Measurements from ENCODE around the gene SMNDC1. TPM values are rescaled to one million over a fixed set of nuclear protein-coding genes. Genes with fewer than 3 reads are reported as not detected.
"Not testable (repeated sequence)": the region's sequence is repeated elsewhere in the genome, so short reads cannot be mapped to it uniquely, and the experiment has no call there.

Gene SMNDC1
- total RNA-seq, 6 experiments from 2014 or later: 5.1 to 13.3 (median 9.1) TPM

DNA sequence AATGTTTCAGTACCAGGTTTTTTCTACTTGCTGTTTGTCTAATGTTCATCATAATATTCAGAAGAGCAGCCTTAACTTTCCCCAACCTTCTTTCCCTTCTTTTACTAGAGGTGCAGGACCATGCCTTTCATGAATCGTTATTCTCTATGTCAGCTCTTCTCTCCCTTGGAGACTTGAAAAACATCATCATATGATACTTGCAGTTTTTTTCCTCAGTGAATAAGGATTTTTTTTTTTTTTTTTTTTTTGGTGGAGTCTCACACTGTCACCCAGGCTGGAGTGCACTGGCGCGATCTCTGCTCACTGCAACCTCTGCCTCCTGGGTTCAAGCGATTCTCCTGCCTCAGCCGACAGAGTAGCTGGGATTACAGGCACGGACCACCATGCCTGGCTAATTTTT, 30.1 kb downstream of the SMNDC1 start:
- 87% methylated on average over 5 of the region's 6 CpGs for WGBS (ENCODE audit: insufficient coverage, low coverage, low lambda C conversion rate, missing lambda C conversion rate)
- H3K4me3 ChIP-seq: no peak overlapping the region
- no peak for DNase-seq
- H3K27ac ChIP-seq: no peak overlapping the region
- no peak for ATAC-seq
- H3K36me3 ChIP-seq: no peaks in the 10 kb centered on the region
- intact Hi-C loops (cut with DNase I): loop anchor here in 1 of 2 donors (10.0 kb wide), 2 partner anchors 50 to 130 kb away; no protein-coding TSS in a partner anchor
- H3K9me3 ChIP-seq: no peaks in the 10 kb centered on the region
- H3K27me3 ChIP-seq: no peaks in the 10 kb centered on the region
- no peak for TF ChIP-seq POLR2A (IDR thresholded peaks at IDR 0.05)
- TF ChIP-seq, protein P1, sequence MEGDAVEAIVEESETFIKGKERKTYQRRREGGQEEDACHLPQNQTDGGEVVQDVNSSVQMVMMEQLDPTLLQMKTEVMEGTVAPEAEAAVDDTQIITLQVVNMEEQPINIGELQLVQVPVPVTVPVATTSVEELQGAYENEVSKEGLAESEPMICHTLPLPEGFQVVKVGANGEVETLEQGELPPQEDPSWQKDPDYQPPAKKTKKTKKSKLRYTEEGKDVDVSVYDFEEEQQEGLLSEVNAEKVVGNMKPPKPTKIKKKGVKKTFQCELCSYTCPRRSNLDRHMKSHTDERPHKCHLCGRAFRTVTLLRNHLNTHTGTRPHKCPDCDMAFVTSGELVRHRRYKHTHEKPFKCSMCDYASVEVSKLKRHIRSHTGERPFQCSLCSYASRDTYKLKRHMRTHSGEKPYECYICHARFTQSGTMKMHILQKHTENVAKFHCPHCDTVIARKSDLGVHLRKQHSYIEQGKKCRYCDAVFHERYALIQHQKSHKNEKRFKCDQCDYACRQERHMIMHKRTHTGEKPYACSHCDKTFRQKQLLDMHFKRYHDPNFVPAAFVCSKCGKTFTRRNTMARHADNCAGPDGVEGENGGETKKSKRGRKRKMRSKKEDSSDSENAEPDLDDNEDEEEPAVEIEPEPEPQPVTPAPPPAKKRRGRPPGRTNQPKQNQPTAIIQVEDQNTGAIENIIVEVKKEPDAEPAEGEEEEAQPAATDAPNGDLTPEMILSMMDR (IDR thresholded peaks at IDR 0.05): no peak
- H3K4me1 ChIP-seq: peaks cover 0 to 12% (median 4%) of the 10 kb centered on the region in 4 donors

DNA sequence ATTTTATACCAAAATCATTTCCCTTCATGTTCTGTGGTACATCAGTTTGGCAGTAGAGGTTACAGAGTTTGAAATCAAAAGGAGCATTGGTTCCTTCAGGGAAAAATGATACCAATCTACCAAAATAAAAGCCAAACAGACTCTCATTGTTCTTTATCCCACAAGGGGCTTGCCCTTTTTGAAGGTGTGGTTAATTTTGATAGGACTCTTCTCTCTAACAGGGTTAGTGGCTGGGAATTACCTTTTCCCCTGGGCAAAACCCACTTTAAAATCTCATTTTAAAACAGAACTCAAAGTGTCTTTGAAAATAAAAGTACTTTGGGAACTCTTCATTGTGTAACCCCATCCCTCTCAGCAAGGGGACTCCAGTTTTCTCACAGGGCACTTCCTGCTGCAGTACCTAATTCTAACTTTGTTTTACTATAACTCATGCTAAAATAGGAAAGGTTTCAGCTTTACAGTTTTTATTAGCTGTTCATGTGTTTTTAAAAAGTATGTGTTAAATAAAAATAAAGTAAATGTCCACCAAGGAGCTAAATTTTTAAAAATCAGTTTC, 30.6 kb downstream of the SMNDC1 start:
- H3K4me3 ChIP-seq: no peak overlapping the region
- no peaks in the 10 kb centered on the region for H3K36me3 ChIP-seq
- H3K27me3 ChIP-seq: no peaks in the 10 kb centered on the region
- ATAC-seq (no peak), DNase-seq (no peak)
- no peaks in the 10 kb centered on the region for H3K9me3 ChIP-seq
- intact Hi-C loops (cut with DNase I): loop anchor here in 1 of 2 donors (10.0 kb wide), 2 partner anchors 49 to 129 kb away; no protein-coding TSS in a partner anchor
- H3K4me1 ChIP-seq: peaks cover 0 to 14% (median 4%) of the 10 kb centered on the region in 4 donors
- H3K27ac ChIP-seq: no peak overlapping the region
- TF ChIP-seq POLR2A (IDR thresholded peaks at IDR 0.05): no peak
- TF ChIP-seq, protein P1 (IDR thresholded peaks at IDR 0.05): no peak

DNA sequence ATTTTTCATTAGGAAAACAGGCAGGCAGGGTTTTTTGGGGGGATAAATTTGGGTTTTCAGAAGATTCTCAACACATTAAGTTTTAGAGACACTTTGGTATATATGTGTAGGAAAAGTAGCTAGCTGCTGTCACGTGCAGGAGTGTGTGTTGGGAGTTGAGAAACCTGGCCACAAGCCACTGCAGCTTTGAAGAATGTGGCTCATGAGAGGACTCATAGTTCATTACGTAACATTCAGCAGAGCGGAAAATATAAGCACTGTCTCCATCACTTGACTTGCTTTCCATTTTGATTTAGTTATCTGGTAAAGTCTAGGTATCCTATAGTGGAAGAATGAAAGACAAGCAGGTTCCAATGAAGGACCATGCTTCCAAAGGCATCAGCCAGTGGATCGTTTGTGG, 31.2 kb downstream of the SMNDC1 start:
- 39% methylated on average over 4 of the region's 4 CpGs for WGBS (ENCODE audit: insufficient coverage, low coverage, low lambda C conversion rate, missing lambda C conversion rate)
- intact Hi-C loops (cut with DNase I): loop anchor here in 1 of 2 donors (10.0 kb wide), 2 partner anchors 49 to 129 kb away; no protein-coding TSS in a partner anchor
- no peak for TF ChIP-seq POLR2A (IDR thresholded peaks at IDR 0.05)
- TF ChIP-seq, protein P1 (IDR thresholded peaks at IDR 0.05): no peak
- no peaks in the 10 kb centered on the region for H3K27me3 ChIP-seq
- DNase-seq (peak; percentile 40 to 77 (median 65)), ATAC-seq (peak; percentile 28 to 33 (median 32))
- no peaks in the 10 kb centered on the region for H3K36me3 ChIP-seq
- H3K27ac ChIP-seq: no peak overlapping the region
- peaks cover 0 to 19% (median 8%) of the 10 kb centered on the region in 4 donors for H3K4me1 ChIP-seq
- H3K9me3 ChIP-seq: no peaks in the 10 kb centered on the region
- no peak overlapping the region for H3K4me3 ChIP-seq

DNA sequence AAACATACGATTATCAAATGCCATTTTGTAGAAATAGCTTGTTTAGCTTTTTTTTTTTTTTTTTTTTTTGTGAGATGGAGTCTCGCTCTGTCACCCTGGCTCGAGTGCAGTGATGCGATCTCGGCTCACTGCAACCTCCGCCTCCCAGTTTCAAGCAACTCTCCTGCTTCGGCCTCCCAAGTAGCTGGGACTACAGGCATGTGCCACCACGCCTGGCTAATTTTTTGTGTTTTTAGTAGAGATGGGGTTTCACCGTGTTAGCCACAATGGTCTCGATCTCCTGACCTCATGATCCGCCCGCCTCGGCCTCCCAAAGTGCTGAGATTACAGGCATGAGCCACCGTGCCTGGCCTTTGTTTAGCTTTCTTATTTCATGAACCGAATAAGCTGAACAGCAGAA, 31.7 kb downstream of the SMNDC1 start:
- not testable (repeated sequence) for H3K4me3 ChIP-seq, H3K36me3 ChIP-seq, H3K27ac ChIP-seq, H3K9me3 ChIP-seq, H3K27me3 ChIP-seq, DNase-seq, ATAC-seq
- 93% methylated on average over 13 of the region's 15 CpGs for WGBS (ENCODE audit: insufficient coverage, low coverage, low lambda C conversion rate, missing lambda C conversion rate)
- peaks cover 0 to 19% (median 9%) of the 10 kb centered on the region in 4 donors for H3K4me1 ChIP-seq
- intact Hi-C loops (cut with DNase I): loop anchor here in 1 of 2 donors (10.0 kb wide), 2 partner anchors 48 to 128 kb away; no protein-coding TSS in a partner anchor

Measured in right lobe of liver (tissue), 6 donors.